Left ventricle myocardium superior (tissue), 1 donor: ENCODE measurements around the gene PDE6D. TPM values are rescaled to one million over a fixed set of nuclear protein-coding genes. Genes with fewer than 3 reads are reported as not detected.

Experiments used
- ATAC-seq: fragments of 200-7000 bp; cut with Tn5 transposase; one replicate; pipeline ENCODE4 v1.9.1; 2020; ENCODE audit warnings: mild to moderate bottlenecking, moderate library complexity
- DNase-seq: peaks from one replicate; pipeline ENCODE4 v3.0.0-alpha.2; 2020
- intact Hi-C: fragments of 100-400 bp; cut with micrococcal nuclease; formaldehyde crosslinking; loops from one replicate; pipeline ENCODE4 v1.11.0; 2022
- total RNA-seq: library from RNA; stranded (reverse); fragmentation: NEBNext Ultra II Directional; extraction: Animal tissue kit (Norgen Biotek cat#: 25700); gene quantifications from one replicate; pipeline ENCODE4 v1.2.1, GENCODE V29; 2021
- donor health status: DM: no; HTN: yes; CAD: no; lungs with severe emphysema.

Gene PDE6D
- total RNA-seq, 1 donor from 2014 or later, result 16.1 TPM

GRCh38 chr2:231710799-231711676 is 70.0 kb downstream of the PDE6D start:
- no peak for ATAC-seq
- DNase-seq, result peak; percentile 61
- intact Hi-C loops, result no loop called here

- ATAC-seq (peak; percentile 39), DNase-seq (peak; percentile 92)
- intact Hi-C loops, result no loop called here
Observed at GRCh38 chr2:231709981-231710798, 70.9 kb downstream of the PDE6D start.

GRCh38 chr2:231709636-231709980 is 71.5 kb downstream of the PDE6D start:
- DNase-seq (no peak), ATAC-seq (no peak)
- intact Hi-C loops, result no loop called here

- ATAC-seq, result peak; percentile 0
- DNase-seq, result peak; percentile 72
- intact Hi-C loops, result no loop called here
Observed at GRCh38 chr2:231708773-231709635, 72.1 kb downstream of the PDE6D start.

GRCh38 chr2:231707927-231708772 is 72.9 kb downstream of the PDE6D start, which contains the start of gene PTMA:
TSS of gene PTMA (plus strand) at chr2:231708525. CDS start at chr2:231708707, 182 bp downstream.
- intact Hi-C loops, result no loop called here
- peak; percentile 100 for DNase-seq
- peak; percentile 74 for ATAC-seq

GRCh38 chr2:231707625-231707926 is 73.5 kb downstream of the PDE6D start:
- DNase-seq, result no peak
- no peak for ATAC-seq
- intact Hi-C loops, result no loop called here

- intact Hi-C loops, result no loop called here
- ATAC-seq (peak; percentile 67), DNase-seq (peak; percentile 98)
Observed at GRCh38 chr2:231706731-231707624, 74.1 kb downstream of the PDE6D start.

- ATAC-seq (no peak), DNase-seq (no peak)
- intact Hi-C loops, result no loop called here
Observed at GRCh38 chr2:231704017-231704416, 77.1 kb downstream of the PDE6D start.

- ATAC-seq (no peak), DNase-seq (peak; percentile 61)
- intact Hi-C loops, result no loop called here
Observed at GRCh38 chr2:231701456-231702373, 79.4 kb downstream of the PDE6D start.

- ATAC-seq, result peak; percentile 87
- peak; percentile 80 for DNase-seq
- intact Hi-C loops, result no loop called here
Observed at GRCh38 chr2:231699006-231699405, 82.1 kb downstream of the PDE6D start.

- intact Hi-C loops, result no loop called here
- no peak for DNase-seq
- ATAC-seq, result peak; percentile 54
Observed at GRCh38 chr2:231696004-231696367, 85.1 kb downstream of the PDE6D start.

- DNase-seq (no peak), ATAC-seq (no peak)
- intact Hi-C loops, result no loop called here
Observed at GRCh38 chr2:231693956-231694355, 87.1 kb downstream of the PDE6D start.

- ATAC-seq (no peak), DNase-seq (no peak)
- intact Hi-C loops, result no loop called here
Observed at GRCh38 chr2:231692847-231693246, 88.2 kb downstream of the PDE6D start.

GRCh38 chr2:231691251-231691772 is 89.8 kb downstream of the PDE6D start:
- ATAC-seq (no peak), DNase-seq (no peak)
- intact Hi-C loops, result no loop called here

GRCh38 chr2:231689124-231689893 is 91.8 kb downstream of the PDE6D start:
- no peak for DNase-seq
- ATAC-seq, result no peak
- intact Hi-C loops, result no loop called here

- DNase-seq, result no peak
- intact Hi-C loops, result no loop called here
- no peak for ATAC-seq
Observed at GRCh38 chr2:231688719-231689118, 92.4 kb downstream of the PDE6D start.
